SK-N-SH treated with all-trans-retinoic acid at 6 μM for 48 hours (cell line): ENCODE results near the gene TMC6.

Experiments
- POU6F1 ChIP-seq: fragments of 250-450 bp; sonication (Bioruptor Pico); IDR thresholded peaks from 2 replicates; pipeline ENCODE4 v1.8.0; 2021; ENCODE audit warnings: low read depth, mild to moderate bottlenecking, moderate library complexity, borderline replicate concordance
- SNAI2 ChIP-seq: fragments of 250-450 bp; sonication (Bioruptor Pico); IDR thresholded peaks from 2 replicates; pipeline ENCODE4 v1.5.0; 2020; ENCODE audit warnings: mild to moderate bottlenecking, moderate library complexity
- ZNF70 ChIP-seq: fragments of 450-650 bp; formaldehyde crosslinking; IDR thresholded peaks from 2 replicates; pipeline ENCODE4 v1.5.0; 2020; ENCODE audit warnings: mild to moderate bottlenecking, moderate library complexity

- TF ChIP-seq ZNF70 (CRISPR knock-in tag) (no peak), POU6F1 (CRISPR knock-in tag) (no peak), SNAI2 (CRISPR knock-in tag) (no peak)
Measured at GRCh38 chr17:78146881-78147280, 18.3 kb upstream of the TMC6 start.
